Mesodermal cell (in vitro differentiated cells): ENCODE data around the gene NLRC3.
A peak's percentile ranks its signal among the peaks of the same experiment; 100 is the strongest.
"Not testable (repeated sequence)": the region's sequence is repeated elsewhere in the genome, so short reads cannot be mapped to it uniquely, and the experiment has no call there.

Experiments used
- H3K27ac ChIP-seq: 2 replicates; pipeline ENCODE4 v1.7.0; 2013; ENCODE audit warnings: mild to moderate bottlenecking, low read depth, low read length, moderate library complexity; ENCODE audit not compliant: severe bottlenecking
- H3K36me3 ChIP-seq: 2 replicates; pipeline ENCODE4 v1.7.1; 2013; ENCODE audit warnings: mild to moderate bottlenecking, low read length, moderate library complexity; ENCODE audit not compliant: control insufficient read depth, insufficient read depth
- H3K4me1 ChIP-seq: one replicate; pipeline ENCODE4 v1.7.1; 2013; ENCODE audit warnings: mild to moderate bottlenecking, low read length; ENCODE audit not compliant: insufficient read depth, control insufficient read depth, poor library complexity, severe bottlenecking
- H3K4me3 ChIP-seq: 2 replicates; pipeline ENCODE4 v1.7.0; 2013; ENCODE audit warnings: low read length, control low read depth, mild to moderate bottlenecking; ENCODE audit not compliant: insufficient read depth, poor library complexity, severe bottlenecking; ENCODE audit errors: extremely low read depth
- H3K9me3 ChIP-seq: 2 replicates; pipeline ENCODE4 v1.7.1; 2013; ENCODE audit warnings: mild to moderate bottlenecking, low read length, moderate library complexity; ENCODE audit not compliant: control insufficient read depth
- whole genome bisulfite sequencing, 2 experiments: methylation state at CpG; one replicate each; pipeline ENCODE4 v1.1.5; 2013; ENCODE audit warnings: missing lambda C conversion rate in 2 of 2; ENCODE audit not compliant: insufficient coverage in 2 of 2; 5-methylcytosine and 5-hydroxymethylcytosine counted together

The NLRC3 gene

DNA sequence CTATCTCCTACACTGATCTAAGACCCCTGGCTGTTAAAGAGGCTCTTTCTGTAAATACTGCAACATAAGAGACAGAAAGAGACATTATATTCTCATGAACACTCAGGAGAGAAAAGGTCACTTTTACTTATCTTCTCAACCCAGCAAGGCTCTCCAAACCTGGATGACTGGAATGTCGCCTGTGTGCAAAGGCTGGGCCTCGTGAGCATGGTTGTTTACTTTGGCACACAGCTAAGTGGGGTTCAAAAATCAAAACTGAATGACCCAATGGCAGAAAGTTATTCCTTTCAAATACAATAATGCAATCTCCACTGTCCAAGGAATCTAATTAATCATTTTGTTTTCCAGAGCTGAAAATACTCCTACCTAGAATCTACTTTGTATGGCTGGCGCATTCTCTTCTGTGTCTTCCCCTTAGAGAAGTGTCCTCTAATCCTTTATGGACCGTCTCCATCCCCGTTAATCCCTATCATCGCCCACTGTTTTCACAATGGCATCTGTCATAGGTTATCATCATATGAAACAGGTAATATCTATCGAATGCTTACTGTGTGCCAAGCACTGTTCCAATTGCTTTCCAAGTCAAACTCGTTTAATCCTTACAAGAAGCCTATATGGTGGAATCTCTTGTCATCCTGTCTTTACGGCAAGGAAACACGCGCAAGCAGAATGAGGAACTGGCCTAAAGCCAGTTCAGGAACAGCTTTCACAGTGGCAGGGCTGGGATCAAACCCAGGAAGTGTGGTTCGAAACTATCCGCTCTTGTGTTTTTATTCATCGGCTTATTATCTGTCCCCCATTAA lies 32.9 kb upstream of the NLRC3 start:
- WGBS, 2 experiments, result 92 to 94% methylated on average over 13 to 14 of the region's 14 CpGs
- H3K4me3 ChIP-seq, result peak overlapping the region; percentile 97
- no peaks in the 10 kb centered on the region for H3K4me1 ChIP-seq
- no peak overlapping the region for H3K27ac ChIP-seq
- peaks cover 26% of the 10 kb centered on the region for H3K36me3 ChIP-seq
- no peaks in the 10 kb centered on the region for H3K9me3 ChIP-seq

DNA sequence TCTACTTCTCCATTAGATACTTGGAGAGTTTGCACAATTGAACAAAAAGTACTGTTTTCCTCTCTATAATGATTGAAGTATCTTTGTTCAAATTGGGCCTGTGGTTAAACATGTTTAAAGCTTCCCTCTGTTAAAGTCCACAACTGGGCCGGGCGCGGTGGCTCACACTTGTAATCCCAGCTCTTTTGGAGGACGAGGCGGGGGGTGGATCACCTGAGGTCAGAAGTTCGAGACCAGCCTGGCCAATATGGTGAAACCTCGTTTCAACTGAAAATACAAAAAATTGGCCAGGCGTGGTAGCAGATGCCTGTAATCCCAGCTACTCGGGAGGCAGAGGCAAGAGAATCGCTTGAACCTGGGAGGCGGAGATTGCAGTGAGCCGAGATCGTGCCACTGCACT lies 31.8 kb upstream of the NLRC3 start:
- WGBS, 2 experiments, result 87 to 92% methylated on average over 9 to 10 of the region's 13 CpGs
- not testable (repeated sequence) for H3K27ac ChIP-seq

DNA sequence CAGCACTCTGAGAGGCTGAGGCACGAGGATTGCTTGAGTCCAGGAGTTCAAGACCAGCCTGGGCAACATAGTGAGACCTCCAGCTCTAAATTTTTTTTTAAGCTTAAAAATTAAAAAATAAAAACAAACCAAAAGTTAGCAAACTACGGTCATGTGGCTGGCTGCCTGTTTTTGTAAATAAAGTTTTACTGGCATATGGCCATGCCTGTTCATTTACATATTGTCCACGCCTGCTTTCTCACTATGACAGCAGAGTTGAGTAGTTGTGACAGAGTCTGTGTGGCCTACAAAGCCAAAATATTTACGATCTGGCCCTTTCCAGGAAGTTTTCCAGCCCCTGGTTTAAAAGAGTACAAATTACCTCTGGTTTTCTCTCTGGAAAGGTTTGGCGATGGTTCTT lies 30.9 kb upstream of the NLRC3 start:
- 90 to 95% methylated on average over 5 of the region's 5 CpGs for WGBS, 2 experiments
- Histone ChIP-seq H3K9me3 (no peaks in the 10 kb centered on the region), H3K4me1 (no peaks in the 10 kb centered on the region), H3K4me3 (no peak overlapping the region), H3K27ac (no peak overlapping the region), H3K36me3 (peaks cover 35% of the 10 kb centered on the region)

More for the DNA sequence above, 31.8 kb upstream of the NLRC3 start:
- H3K36me3 ChIP-seq, result peaks cover 26% of the 10 kb centered on the region
- not testable (repeated sequence) for H3K9me3 ChIP-seq, H3K4me1 ChIP-seq, H3K4me3 ChIP-seq

DNA sequence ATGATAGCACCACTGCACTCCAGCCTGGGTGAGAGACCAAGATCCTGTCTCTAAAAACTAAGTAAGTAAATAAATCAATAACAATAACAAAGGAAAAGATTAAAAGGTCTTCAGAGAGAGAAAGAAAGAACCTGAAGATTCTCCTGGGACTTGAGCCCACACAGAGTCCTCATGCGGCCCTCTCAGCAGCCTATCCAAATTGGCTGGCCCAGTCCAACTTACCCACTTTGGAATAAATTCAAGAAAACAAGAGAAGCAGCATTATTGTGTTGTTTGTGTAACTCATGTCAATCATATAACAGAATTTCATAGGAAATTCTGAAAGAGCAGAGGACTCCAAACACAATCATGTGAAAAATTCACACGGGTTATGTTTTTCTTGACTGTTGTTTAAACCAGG lies 30.4 kb upstream of the NLRC3 start:
- 100% methylated on average over 1 to 2 of the region's 2 CpGs for WGBS, 2 experiments
- H3K27ac ChIP-seq, result no peak overlapping the region
- H3K36me3 ChIP-seq, result peaks cover 39% of the 10 kb centered on the region
- H3K4me3 ChIP-seq, result no peak overlapping the region
- no peaks in the 10 kb centered on the region for H3K4me1 ChIP-seq
- H3K9me3 ChIP-seq, result no peaks in the 10 kb centered on the region

DNA sequence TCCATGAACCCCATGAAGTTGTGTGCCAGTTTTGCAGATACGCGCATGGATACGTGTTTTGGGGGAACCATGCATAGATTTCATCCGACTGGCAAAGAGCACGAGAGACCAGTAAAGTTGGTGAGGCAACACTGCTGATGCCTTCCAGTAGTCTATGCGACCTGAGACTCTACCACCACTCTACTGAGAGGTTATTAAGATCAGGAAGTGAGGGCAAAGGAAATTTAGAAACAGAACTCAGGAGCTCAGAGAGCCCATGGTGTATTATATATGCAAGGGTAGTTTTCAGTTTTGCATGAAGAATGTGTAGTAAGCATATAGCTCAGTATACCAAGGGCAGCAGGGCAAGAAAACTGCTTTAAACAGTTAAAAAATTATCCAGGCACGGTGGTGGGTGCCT lies 30.0 kb upstream of the NLRC3 start:
- no peak overlapping the region for H3K4me3 ChIP-seq
- WGBS, 2 experiments, result 88 to 95% methylated on average over 1 to 7 of the region's 7 CpGs

DNA sequence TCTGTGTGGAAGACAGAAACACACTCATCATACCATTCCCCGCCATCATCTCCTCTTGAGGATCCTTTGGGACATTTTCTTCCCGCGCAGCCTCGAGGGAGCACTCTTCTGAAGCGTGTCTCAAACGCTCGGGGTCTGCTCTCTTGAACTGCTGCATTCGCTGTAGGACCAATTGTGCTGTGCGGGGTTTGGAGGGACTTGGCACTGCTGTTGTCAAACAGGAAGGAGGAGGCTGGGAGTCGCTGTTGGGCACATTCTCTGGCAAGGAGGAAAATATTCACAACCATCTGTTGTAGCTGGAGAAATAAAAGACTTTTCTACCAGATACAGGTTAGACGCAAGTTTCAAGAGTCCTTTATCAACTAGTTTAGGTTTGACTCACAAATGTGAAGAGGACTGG lies 29.2 kb upstream of the NLRC3 start:
- no peaks in the 10 kb centered on the region for H3K9me3 ChIP-seq
- H3K4me1 ChIP-seq, result no peaks in the 10 kb centered on the region
- no peak overlapping the region for H3K4me3 ChIP-seq
- H3K36me3 ChIP-seq, result peaks cover 50% of the 10 kb centered on the region
- WGBS, 2 experiments, result 84 to 90% methylated on average over 6 of the region's 11 CpGs
- H3K27ac ChIP-seq, result no peak overlapping the region

More for the DNA sequence above, 30.0 kb upstream of the NLRC3 start:
- H3K27ac ChIP-seq, result no peak overlapping the region
- no peaks in the 10 kb centered on the region for H3K4me1 ChIP-seq
- no peaks in the 10 kb centered on the region for H3K9me3 ChIP-seq
- H3K36me3 ChIP-seq, result peaks cover 43% of the 10 kb centered on the region

DNA sequence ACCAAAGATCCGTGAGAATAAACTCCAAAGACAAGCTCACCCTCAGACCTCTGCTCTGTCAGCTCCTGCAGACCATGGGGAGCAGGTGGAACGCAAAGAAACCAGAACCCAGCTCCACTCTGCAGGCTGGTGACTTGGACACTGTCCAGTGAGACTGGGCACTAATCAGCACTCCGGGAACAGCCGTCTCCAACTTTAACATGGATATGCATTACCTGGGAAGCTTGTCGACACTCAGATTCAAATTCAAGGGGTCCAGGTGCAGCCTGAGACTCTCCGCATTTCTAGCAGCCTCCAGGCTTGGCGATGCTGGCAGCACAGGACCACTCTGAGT lies 25.1 kb upstream of the NLRC3 start:
- 90 to 97% methylated on average over 6 to 7 of the region's 7 CpGs for WGBS, 2 experiments
- Histone ChIP-seq H3K36me3 (peaks cover 87% of the 10 kb centered on the region), H3K4me3 (no peak overlapping the region), H3K4me1 (no peaks in the 10 kb centered on the region), H3K9me3 (peaks cover 19% of the 10 kb centered on the region), H3K27ac (no peak overlapping the region)

DNA sequence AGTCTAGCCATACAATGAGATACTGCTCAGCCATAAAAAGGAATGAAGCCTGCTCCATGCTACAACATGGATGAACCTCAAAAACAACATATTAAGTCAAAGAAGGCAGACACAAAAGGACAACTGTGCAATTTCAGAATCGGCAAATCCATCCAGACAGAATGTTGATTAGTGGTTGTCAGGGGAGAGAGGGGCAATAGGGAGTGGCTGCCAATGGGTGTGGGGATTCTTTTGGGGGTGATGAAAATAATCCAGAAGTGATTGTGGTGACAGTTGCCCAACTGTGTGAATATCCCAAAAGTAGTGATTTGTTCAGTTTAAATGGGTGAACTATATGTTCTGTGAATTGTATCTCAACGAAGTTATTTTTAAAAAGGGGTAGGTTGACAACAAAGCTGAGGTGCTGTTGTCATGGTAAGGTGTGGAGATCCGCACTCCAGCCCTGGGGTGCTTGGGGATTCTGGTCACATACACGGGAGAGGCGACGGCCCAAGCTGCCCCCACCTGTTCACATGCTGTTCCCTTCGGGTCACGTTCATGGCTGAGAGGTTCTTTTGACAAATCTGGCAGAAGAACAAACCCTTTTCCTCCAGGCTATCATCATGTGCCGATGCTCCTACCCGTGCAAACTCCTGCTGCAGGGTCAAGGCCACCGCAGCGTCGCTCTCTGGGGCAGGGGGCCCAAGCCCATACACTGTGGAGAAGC lies 24.6 kb upstream of the NLRC3 start:
- peaks cover 19% of the 10 kb centered on the region for H3K9me3 ChIP-seq
- H3K36me3 ChIP-seq, result peaks cover 86% of the 10 kb centered on the region
- WGBS, 2 experiments, result 97 to 98% methylated on average over 11 to 13 of the region's 13 CpGs
- no peaks in the 10 kb centered on the region for H3K4me1 ChIP-seq
- H3K4me3 ChIP-seq, result no peak overlapping the region
- no peak overlapping the region for H3K27ac ChIP-seq

DNA sequence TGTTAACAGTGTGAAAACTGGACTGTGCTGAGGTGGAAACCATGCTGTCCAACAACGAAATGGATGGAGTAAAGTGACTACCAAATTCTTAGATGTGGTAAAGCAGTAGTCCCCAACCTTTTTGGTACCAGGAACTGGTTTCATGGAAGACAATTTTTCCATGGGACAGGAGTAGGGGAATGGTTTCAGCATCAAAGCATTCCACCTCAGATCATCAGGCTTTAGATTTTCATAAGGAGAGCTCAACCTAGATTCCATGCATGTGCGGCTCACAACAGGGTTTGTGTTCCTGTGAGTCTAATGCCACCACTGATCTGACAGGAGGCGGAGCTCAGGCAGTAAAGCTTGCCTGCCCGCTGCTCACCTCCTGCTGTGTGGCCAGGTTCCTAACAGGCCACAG lies 22.7 kb upstream of the NLRC3 start:
- no peak overlapping the region for H3K27ac ChIP-seq
- no peak overlapping the region for H3K4me3 ChIP-seq
- H3K36me3 ChIP-seq, result peaks cover 79% of the 10 kb centered on the region
- WGBS, 2 experiments, result 92 to 98% methylated on average over 4 of the region's 4 CpGs
- peaks cover 19% of the 10 kb centered on the region for H3K9me3 ChIP-seq
- no peaks in the 10 kb centered on the region for H3K4me1 ChIP-seq

DNA sequence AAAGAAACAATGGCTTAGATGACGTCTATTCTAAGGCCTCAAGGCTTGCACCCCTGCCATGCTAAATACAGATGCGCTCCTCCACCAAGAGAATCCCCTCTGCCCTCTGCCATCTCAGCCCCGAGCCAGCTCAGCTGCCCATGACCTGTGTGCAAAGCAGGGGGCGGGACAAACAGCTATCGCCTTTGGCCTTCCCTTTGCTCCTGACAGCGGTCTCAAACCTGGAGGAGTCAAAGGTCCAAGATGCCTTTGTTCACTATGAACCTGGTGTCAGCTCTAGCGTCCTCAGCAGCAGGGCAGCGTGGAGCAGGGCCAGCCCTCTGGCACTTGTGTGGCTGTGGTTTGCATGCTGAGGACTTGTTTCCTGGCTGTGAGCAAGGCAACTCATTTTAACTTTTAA lies 21.9 kb upstream of the NLRC3 start:
- no peaks in the 10 kb centered on the region for H3K4me1 ChIP-seq
- peaks cover 73% of the 10 kb centered on the region for H3K36me3 ChIP-seq
- H3K4me3 ChIP-seq, result no peak overlapping the region
- 93 to 94% methylated on average over 8 of the region's 8 CpGs for WGBS, 2 experiments
- H3K9me3 ChIP-seq, result peaks cover 19% of the 10 kb centered on the region
- H3K27ac ChIP-seq, result no peak overlapping the region

DNA sequence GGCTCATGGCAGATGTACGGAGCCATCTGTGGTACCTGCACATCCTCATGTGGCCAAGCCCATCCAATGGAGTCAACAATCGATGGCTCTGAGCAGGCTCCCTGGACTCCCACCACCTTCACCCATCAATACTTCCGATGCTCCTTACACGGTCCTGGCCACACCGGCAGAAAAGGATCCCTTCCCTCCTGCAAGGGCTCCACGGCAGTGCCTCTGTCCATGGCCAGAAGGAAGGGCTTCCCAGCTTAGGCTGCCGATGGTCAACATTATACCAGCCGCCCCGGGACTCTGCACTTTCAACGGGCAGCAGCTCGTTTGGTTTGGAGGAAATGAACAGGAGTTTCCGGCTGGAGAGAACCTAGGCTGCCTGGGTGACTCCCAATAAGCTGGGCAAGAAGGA lies 21.0 kb upstream of the NLRC3 start:
- no peaks in the 10 kb centered on the region for H3K4me1 ChIP-seq
- no peak overlapping the region for H3K4me3 ChIP-seq
- no peak overlapping the region for H3K27ac ChIP-seq
- peaks cover 64% of the 10 kb centered on the region for H3K36me3 ChIP-seq
- WGBS, 2 experiments, result 97 to 99% methylated on average over 11 of the region's 12 CpGs
- peaks cover 19% of the 10 kb centered on the region for H3K9me3 ChIP-seq
